Kidney (tissue), 14 donors: ENCODE data around the gene CLDN9. TPM values are rescaled to one million over a fixed set of nuclear protein-coding genes. Genes with fewer than 3 reads are reported as not detected.

Experiments used
- DNase-seq, 5 donors: peaks; one replicate each; pipeline ENCODE4 v3.0.0-alpha.2; 2013 to 2020
- FAIRE-seq: peaks from 2 replicates; lab custom pipeline; 2012; peaks lifted over from hg19 to GRCh38; lab: Jason Lieb, UNC
- H3K27ac ChIP-seq, 2 donors: one replicate each; pipeline ENCODE4 v1.7.0; 2013; ENCODE audit warnings: low read depth in 2 of 2, low read length in 2 of 2, inconsistent platforms in 1 of 2
- H3K27me3 ChIP-seq: one replicate; pipeline ENCODE4 v1.7.1; 2013; ENCODE audit warnings: low read length, inconsistent platforms; ENCODE audit not compliant: control insufficient read depth, insufficient read depth
- H3K36me3 ChIP-seq, 3 donors: one replicate each; pipeline versions ENCODE4 v1.7.0 to v1.7.1; 2013; ENCODE audit warnings: low read length in 3 of 3, control low read depth in 1 of 3, inconsistent platforms in 1 of 3; ENCODE audit not compliant: insufficient read depth in 3 of 3, control insufficient read depth in 2 of 3
- H3K4me1 ChIP-seq, 3 donors: one replicate each; pipeline versions ENCODE4 v1.7.0 to v1.7.1; 2013; ENCODE audit warnings: low read length in 3 of 3, inconsistent platforms in 1 of 3, low read depth in 1 of 3; ENCODE audit not compliant: control insufficient read depth in 2 of 3, insufficient read depth in 2 of 3
- H3K4me3 ChIP-seq, 3 donors: one replicate each; pipeline versions ENCODE4 v1.7.0 to v1.8.1; 2013; ENCODE audit warnings: low read length in 3 of 3, control low read depth in 1 of 3, inconsistent platforms in 1 of 3
- H3K9ac ChIP-seq, 3 donors: one replicate each; pipeline versions ENCODE4 v1.7.0 to v1.7.1; 2013; ENCODE audit warnings: low read length in 3 of 3, control low read depth in 1 of 3, inconsistent platforms in 1 of 3
- H3K9me3 ChIP-seq, 3 donors: one replicate each; pipeline versions ENCODE4 v1.7.0 to v1.7.1; 2013; ENCODE audit warnings: low read length in 3 of 3, control low read depth in 1 of 3, inconsistent platforms in 1 of 3; ENCODE audit not compliant: control insufficient read depth in 2 of 3, insufficient read depth in 1 of 3
- intact Hi-C: fragments of 100-400 bp; cut with DNase I; formaldehyde crosslinking; loops from one replicate; pipeline ENCODE4 v1.11.1; 2022
- polyA plus RNA-seq: library from polyadenylated mRNA; stranded (reverse); fragments of 350-450 nt; fragmentation: Illumina TruSeq; extraction: RNeasy Lipid Tissue Mini Kit (QIAGEN cat#74804); gene quantifications from one replicate; pipeline ENCODE4 v1.2.3, GENCODE V29; 2014; ENCODE audit warnings: low read depth, low replicate concordance; ENCODE audit not compliant: insufficient read depth
- total RNA-seq: library from RNA; stranded (reverse); fragmentation: NEBNext Ultra II Directional; extraction: Animal tissue kit (Norgen Biotek cat#: 25700); gene quantifications from one replicate; pipeline ENCODE4 v1.2.1, GENCODE V29; 2021
- TF ChIP-seq, protein P1 (sequence below): IDR thresholded peaks from 3 replicates; pipeline ENCODE4 v1.5.1; 2012; ENCODE audit warnings: mild to moderate bottlenecking, moderate library complexity, borderline replicate concordance; ENCODE audit not compliant: insufficient read depth; ENCODE audit errors: extremely low read depth
- donor health status: control.
- donor health status: control.
- donor health status: control.
- donor health status: control.
- donor health status: control.
- donor health status: DM: yes; HTN: yes; CAD: no.
- donor health status: Normal renal cell carcinoma (clear cell type).

Gene CLDN9
- total and polyA plus RNA-seq, 2 donors from 2014 or later = 0.60 TPM; not detected in 1

GRCh38 chr16:3014971-3015370, 2.2 kb downstream of the CLDN9 start:
- peaks cover 7% of the 10 kb centered on the region for H3K27me3 ChIP-seq
- FAIRE-seq (no peak), DNase-seq (no peak)
- H3K9me3 ChIP-seq = no peaks in the 10 kb centered on the region
- H3K4me1 ChIP-seq = peaks cover 0 to 6% (median 0%) of the 10 kb centered on the region in 3 donors
- no peaks in the 10 kb centered on the region for H3K36me3 ChIP-seq
- TF ChIP-seq, protein P1, sequence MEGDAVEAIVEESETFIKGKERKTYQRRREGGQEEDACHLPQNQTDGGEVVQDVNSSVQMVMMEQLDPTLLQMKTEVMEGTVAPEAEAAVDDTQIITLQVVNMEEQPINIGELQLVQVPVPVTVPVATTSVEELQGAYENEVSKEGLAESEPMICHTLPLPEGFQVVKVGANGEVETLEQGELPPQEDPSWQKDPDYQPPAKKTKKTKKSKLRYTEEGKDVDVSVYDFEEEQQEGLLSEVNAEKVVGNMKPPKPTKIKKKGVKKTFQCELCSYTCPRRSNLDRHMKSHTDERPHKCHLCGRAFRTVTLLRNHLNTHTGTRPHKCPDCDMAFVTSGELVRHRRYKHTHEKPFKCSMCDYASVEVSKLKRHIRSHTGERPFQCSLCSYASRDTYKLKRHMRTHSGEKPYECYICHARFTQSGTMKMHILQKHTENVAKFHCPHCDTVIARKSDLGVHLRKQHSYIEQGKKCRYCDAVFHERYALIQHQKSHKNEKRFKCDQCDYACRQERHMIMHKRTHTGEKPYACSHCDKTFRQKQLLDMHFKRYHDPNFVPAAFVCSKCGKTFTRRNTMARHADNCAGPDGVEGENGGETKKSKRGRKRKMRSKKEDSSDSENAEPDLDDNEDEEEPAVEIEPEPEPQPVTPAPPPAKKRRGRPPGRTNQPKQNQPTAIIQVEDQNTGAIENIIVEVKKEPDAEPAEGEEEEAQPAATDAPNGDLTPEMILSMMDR = no peak
- intact Hi-C loops = no loop called here
- H3K4me3 ChIP-seq = no peak overlapping the region
- H3K27ac ChIP-seq = no peak overlapping the region
- no peak overlapping the region for H3K9ac ChIP-seq

GRCh38 chr16:3015865-3016521, 3.3 kb downstream of the CLDN9 start:
- no peaks in the 10 kb centered on the region for H3K36me3 ChIP-seq
- H3K27ac ChIP-seq = no peak overlapping the region
- TF ChIP-seq, protein P1 = no peak
- H3K27me3 ChIP-seq = peaks cover 7% of the 10 kb centered on the region
- H3K4me1 ChIP-seq = peaks cover 0 to 6% (median 5%) of the 10 kb centered on the region in 3 donors
- DNase-seq = no peak
- intact Hi-C loops = no loop called here
- H3K9ac ChIP-seq = no peak overlapping the region
- H3K9me3 ChIP-seq = no peaks in the 10 kb centered on the region
- H3K4me3 ChIP-seq = no peak overlapping the region
- no peak for FAIRE-seq

DNA sequence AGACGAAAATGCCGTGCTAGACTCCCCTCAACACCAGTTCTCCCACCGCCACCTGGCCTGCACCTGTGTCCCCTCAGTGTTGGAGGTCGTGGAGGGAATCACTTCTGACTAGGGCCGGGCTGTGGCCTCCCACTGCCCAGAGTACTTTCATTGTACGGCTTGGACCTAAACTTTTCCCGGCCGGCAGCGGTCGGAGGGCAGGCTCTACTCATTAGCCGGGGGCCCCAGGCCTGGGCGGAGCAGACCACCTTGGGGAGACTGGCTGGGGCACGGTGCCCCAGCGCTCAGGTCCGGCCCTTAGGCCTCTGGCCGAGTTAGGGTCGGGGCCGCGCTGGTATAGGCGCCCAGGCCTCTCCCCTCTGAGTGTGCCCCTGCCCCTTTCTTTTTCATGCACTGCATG, 4.6 kb downstream of the CLDN9 start:
- Histone ChIP-seq H3K27me3 (peaks cover 4% of the 10 kb centered on the region), H3K27ac (no peak overlapping the region), H3K4me3 (no peak overlapping the region), H3K4me1 (peaks cover 0 to 13% (median 12%) of the 10 kb centered on the region in 3 donors), H3K9ac (no peak overlapping the region), H3K9me3 (no peaks in the 10 kb centered on the region), H3K36me3 (no peaks in the 10 kb centered on the region)
- intact Hi-C loops = no loop called here
- DNase-seq (no peak), FAIRE-seq (no peak)
- TF ChIP-seq, protein P1 = no peak
